NCI-H128 (cell line): ENCODE results near the gene TMEM131.

Experiments
- DNase-seq: peaks from one replicate; lab custom pipeline; 2025; ENCODE audit not compliant: unreplicated experiment; lab: John Stamatoyannopoulos, UW

TMEM131 gene

DNA sequence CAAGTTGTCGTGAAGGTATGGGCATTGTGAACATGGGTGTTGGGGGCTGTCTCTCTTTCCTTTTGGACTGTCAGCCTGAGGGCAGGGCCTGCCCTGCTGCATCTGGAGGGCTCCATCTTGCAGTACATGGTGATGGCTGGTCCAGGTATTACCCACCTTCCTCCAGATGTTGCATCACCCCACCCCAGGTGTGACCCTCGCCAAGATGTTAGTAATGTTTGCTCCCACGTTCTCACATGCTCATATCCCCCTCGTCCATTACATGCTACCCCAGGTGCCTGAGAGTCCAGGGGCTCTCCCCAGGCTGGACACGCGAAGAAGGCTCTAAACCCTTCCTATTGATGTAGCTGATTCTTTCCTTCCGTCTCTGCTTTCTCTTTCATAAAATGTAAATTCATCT lies 268.5 kb downstream of the TMEM131 start:
- DNase-seq: no peak

DNA sequence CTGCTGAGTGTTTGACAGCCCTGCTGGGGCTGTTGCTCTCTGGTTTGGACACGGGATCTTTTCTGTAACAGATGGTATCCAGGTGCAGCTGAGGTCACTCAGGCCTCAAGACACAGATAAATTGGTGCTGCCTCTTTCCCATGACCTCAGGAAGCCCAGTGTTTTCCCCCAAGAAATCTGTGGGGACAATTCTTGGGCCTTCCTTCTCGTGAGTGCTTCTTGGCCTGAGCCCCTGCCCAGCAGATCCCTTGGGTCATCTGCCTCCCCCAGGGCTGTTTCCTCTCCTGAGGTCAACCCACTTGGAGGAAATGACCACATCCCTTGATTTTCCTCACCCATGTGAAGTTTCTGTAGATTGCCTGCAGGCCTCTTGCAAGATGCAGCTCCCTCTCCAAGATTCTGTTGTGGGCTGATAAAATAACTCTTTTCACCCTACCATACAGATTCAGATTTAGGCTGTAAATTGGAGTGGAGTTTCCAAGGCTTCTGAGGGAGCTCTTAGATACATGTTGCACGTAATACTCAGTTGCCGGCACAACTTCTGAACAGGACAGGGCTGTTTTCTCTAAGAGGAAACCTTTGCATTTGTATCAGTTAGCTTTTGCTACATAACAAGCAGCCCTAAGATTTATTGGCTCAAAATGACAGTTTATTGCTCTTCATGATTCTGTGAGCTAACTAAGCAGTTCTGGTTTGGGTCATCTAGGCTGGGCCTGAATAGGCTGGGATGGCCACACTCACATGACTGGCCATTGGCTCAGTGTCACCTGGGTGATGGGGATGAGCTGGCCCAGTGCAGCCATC lies 269.3 kb downstream of the TMEM131 start:
- no peak for DNase-seq

DNA sequence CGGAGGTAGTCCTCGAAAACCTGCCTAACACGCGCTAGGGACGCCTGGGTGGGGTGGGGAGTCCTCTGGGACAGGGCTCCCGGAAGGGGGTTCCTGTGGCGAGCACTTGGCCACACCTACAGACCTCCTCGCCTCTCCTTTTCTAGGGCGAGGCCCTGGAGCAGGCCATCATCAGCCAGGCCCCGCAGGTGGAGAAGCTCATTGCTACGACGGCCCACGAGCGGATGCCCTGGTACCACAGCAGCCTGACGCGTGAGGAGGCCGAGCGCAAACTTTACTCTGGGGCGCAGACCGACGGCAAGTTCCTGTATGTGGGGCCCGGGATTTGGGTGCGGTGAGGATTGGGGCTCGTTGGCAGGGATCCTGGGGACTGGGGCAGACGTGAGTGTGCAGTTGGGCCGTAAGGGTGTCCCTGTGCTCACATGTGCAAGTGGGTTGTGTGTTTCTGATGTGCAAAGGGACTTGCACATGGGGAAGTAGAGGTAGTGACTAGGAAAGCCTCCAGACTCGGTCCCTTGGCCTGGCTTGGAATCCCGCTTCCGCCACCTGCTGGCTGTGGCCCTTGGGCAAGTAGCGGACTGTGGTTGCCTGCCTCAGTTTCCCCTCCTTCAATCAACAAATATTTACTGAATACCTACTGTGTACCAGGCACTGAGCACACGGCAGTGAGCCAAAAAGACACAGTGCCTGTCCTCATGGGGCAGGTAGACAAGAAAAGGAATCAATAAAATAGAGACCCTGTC lies 270.6 kb downstream of the TMEM131 start:
- DNase-seq: no peak

DNA sequence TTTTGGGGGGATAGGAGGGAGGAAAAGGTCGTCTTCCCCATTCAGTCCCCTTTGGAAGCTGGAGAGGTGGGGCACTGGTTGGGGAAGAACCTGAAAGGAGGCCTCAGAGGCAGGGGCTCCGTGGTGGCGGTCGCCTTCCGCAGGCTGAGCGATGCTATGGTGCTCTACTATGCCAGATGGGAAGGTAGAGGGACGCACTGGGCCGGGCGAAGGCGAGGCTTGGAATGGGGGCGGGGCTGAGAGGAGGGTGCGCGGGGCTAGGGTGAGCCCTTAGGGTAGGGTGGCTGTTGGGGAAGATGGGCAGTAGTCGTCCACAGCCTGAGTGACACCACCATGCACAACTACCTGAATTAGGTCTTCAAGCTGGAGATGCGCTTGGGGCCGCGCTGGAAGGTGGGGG lies 271.2 kb downstream of the TMEM131 start:
- DNase-seq: no peak

DNA sequence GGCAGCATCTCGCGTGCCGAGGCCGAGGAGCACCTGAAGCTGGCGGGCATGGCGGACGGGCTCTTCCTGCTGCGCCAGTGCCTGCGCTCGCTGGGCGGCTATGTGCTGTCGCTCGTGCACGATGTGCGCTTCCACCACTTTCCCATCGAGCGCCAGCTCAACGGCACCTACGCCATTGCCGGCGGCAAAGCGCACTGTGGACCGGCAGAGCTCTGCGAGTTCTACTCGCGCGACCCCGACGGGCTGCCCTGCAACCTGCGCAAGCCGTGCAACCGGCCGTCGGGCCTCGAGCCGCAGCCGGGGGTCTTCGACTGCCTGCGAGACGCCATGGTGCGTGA lies 271.7 kb downstream of the TMEM131 start:
- DNase-seq: no peak

DNA sequence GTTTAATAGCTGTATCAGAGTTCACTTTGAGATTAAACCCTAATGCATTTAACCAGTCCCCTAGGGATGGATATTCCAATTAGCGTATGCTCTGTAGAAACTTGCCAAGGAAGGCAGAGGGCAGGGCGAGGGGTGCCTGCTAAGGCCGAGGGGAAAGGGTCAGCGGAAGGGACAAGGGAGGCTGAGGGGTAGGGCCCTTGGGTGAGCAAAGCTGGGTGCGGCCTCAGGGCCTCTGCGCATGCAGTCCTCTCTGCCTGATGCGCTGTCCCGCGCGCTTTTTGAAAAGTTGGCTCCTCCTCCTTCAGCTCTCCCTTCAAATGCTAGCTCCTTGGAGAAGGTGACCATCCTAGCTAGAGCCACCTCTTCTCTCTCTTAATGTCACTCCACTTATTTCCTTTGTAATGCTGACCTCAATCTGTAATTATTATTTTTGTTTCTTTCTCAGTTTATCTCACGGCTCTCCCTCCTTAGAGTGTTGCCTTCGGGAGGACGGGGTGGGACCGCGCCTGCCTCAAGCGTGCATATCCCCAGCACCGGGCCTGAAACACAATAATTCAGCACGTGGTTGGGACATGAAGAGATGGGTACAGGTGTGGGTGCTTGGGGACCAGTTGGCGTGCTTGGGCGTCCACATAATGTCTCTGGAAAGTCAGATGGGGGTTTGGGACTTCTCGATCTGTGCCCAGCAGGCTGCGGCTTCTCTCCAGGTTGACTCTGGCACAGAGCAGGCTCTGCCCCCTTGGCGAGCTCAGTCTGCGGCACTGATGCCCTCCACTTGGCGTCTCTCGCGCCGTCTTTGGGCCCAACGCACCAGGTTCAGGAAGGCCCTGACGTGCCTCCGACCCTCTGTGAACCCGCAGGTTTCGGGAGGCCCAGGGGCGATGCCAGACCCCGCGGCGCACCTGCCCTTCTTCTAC lies 272.3 kb downstream of the TMEM131 start:
- no peak for DNase-seq

DNA sequence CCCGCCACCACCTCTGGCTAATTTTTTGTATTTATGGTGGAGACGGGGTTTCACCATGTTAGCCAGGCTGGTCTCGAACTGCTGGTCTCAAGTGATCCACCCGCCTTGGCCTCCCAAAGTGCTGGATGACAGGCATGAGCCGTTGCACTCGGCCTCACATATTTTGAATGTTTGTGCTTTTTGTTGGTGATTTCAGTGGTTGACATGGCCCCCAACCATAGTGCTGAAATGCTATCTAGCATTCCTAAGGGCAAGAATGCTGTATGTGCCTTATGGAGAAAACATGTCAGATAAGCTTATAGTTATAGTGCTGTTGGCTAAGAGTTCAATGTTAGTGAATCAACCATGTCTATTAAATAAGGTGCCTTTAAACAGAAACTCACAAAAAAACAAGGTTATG lies 273.5 kb downstream of the TMEM131 start:
- no peak for DNase-seq

DNA sequence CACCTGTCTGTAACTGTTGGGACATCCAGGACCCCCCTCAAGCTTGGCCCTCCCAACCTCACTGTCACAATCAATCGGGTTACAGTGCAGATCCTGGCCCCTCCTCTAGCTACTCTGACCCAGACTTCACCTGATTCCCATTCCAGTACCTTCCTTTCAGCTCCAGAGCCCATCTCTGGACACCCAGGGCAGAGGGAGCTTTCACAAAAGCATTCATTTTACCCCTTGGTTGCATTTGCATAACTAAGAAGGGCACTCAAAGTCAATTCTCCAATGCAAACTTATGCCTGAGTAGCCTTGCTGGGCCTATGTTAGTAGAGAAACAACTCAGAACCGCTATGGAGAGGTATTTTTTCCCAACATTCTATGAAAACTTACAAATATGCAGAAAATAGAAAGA lies 275.0 kb downstream of the TMEM131 start:
- no peak for DNase-seq

DNA sequence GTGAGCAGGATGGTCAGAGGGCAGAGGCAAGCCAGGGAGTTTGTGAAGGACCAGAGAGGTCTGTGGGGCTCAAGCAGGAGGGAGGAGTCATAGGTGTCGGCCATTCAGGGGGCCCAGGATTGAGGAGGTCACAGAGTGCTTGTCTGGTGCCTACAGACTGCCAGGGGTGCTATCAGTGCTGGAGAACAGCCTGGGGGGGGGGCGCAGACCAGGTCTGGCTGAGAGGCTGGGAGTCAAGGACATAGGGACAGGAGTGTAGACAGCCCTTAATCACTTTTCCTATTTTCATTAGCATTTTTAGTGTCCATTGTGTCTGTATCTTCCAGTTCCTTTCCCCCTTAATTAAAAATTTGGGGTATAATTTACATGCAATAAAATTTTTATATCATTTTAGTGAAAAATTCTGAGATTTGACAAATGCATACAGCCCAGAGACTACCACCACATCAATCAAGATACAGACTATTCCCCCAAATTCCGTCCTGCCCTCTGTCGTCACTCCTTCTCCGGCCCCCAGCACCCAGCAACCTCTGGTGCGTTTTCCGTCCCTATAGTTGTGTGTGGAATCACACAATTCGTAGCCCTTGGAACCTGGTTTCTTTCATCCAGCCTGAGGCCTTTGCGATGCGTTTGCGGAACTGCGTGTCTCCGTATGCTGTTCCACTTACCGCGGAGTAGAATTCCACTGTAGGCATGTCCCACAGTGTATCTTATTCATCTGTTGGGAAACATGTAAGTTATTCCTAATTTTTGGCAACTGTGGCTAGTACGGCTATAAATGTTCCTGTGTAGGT lies 276.2 kb downstream of the TMEM131 start:
- no peak for DNase-seq

DNA sequence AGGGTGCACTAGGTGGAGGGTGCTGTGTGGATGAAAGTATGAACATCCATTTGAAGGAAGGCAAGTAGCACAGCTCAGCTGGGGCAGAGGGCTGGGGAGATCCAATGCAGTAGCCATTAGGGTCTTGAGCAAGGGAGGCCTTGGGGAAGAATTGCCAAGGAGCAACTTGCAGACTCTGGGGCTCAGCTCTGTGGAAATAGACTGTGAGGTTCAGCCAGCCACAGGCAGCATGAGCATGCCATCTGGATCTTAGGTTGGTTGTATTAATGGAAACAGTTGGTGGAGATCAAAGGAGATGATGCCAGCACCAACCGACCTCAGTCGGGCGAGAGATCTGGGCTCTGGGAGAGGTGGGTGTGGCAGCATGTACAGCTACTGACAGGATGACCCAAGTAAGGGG lies 276.8 kb downstream of the TMEM131 start:
- no peak for DNase-seq

DNA sequence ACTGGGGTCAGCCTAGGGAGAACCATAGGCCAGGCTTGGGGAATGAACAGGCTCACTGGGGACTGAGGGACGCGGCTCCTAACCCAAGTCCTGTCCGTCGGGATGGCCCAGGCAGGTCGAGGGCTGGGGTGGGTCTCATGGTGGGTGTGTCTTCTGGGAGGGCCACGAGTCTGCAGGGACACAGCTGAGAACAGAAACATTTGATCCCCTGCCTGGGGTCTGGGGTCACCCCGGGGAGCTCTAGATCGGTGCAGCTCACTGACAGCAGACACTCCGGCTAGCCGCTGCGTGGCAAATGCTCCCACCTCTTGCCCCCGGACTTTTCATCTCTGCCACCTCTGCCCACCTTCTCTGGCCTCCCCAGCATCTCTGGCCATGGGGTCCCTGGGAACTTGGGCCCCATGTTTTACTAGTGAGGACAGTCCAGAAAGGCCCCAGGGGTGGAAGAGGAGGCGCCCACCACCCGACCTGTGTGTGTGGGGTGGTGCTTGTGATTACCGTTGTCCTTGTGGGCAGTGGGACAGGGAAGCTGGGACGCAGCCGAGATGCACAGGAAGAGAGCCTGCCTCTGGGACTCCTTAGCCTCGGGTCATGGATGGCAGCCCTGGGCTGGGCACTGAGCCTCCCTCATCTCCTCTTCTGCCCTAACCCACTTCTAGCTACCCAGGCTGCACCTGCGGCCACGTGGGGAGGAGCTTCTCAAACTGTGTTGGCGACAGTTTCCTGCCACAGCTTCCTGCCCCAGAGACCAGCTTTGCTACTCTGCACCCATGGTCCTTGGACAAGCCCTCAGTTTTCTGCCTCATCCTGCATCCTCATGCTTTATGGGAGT lies 277.5 kb downstream of the TMEM131 start:
- DNase-seq: no peak

DNA sequence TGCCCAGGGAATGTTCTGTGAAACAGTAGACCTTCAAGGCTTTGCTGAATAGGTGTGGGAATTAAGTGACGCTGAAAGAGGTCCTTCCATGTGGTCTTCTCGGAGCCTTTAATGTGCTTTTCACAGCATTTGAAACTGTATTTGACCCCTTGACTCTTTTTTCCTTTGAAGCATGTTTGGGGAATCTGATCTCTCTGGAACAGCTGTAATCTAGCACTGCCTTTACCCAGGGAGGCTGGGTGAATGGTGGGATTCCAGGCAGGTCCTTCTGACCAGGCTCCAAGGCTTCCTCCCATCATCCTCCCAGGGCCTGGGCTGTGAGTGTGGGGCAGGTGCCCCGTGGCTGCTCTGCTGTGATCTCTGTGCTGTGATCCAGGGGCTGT lies 278.1 kb downstream of the TMEM131 start:
- DNase-seq: no peak

DNA sequence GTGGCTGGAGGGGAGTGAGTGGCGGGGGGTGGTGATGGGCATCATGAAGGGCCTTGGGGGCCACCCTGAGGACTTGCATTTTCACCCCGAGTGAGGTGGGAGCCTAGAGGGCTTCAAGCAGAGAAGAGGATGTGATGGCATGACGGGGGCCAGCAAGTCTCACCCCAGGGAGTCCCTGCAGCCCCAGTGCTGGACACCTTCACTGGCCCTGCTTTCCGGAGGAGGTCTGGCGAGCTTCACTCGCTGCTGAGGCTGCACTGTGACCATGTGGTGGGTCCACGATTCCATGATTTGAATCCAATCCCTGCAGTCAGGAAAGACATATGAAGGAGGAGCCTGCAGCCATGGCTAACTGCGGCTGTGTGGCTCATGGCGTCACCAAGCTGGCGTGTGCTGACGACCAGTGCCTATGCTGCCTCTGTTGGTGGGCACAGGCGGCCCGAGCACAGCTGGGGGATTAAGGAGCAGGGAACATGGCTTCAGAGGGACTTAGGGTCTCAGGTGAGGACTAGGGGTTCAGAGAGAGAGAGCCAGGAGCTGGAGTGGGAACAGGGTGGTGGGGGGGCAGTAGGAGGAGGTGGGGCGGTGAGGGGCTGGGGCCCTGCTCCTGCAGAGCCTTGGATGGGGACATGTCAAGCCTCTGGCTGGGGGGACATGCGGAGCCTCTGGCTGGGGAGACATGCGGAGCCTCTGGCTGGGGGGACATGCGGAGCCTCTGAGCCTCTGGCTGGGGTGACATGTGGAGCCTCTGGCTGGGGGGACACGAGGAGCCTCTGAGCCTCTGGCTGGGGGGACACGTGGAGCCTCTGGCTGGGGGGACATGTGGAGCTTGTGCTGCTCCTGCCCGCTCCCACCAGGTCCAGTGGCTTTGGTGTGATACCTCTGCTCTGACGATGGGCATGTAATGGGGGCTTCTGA lies 278.8 kb downstream of the TMEM131 start:
- no peak for DNase-seq

DNA sequence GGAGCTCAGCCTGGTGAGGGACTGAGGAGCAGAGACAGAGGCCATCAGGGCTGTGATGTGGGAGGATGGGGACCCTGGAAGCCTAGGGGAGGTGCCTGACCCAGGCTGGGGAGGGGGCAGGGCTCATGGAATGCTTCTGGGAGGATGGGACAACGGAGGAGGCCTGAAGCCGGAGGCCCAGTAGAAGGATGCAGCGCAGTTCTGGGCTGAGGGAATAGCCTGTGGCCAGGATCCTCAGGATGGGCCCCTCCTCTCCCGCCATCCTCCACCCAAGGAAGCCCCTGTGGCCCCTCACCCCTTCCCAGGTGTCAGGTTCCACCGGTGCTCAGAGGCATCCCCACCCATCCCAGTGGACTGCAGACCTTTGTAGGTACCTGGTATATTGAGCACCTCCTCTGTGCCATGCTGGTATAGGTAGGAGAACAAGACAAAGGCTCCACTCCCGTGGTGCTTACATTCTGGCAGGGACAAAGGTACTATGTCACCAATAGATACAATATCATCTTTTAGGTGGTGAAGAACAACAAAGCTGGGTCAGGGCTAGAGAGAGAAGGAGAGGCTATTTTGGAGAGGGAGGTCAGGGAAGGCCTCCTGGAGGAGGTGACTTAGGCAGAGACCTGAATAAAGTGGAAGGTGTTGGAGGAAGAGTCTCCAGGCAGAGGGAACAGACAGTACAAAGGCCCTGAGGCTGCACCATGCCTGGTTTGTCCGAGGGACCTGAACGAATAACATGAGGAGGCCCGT lies 279.6 kb downstream of the TMEM131 start:
- DNase-seq: no peak

DNA sequence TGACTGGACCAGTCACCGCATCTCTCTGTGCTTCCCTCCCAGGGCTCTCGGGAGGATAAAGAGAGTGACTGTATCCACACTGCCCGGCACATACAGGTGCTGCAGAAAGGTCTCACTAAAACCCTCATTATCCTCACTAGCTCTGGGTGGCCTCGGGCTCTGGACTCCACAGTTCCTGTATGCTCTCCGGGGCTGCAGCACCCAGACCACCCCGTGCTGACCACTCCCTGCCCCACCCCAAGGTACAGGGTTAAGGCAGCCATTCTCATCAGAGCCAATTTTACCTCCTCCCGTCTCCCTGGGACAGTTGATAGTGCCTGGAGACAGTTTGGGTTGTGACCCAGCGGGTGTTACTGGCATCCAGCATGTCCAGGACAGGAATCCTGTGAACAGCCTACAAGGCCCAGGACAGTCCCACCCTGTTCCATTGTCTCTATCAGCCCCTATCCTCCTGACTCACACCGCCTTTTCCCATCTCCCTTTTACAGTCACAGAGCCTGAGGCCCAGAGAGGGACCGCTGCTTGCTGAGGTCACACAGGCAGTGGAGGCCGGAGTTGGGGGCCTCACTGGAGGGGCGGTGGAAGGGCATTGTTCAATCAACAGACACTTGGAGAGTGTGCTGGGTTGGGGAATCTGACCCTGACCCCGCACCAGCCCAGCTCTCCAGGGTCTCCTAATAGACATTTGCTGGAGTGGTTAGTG lies 280.6 kb downstream of the TMEM131 start:
- no peak for DNase-seq

DNA sequence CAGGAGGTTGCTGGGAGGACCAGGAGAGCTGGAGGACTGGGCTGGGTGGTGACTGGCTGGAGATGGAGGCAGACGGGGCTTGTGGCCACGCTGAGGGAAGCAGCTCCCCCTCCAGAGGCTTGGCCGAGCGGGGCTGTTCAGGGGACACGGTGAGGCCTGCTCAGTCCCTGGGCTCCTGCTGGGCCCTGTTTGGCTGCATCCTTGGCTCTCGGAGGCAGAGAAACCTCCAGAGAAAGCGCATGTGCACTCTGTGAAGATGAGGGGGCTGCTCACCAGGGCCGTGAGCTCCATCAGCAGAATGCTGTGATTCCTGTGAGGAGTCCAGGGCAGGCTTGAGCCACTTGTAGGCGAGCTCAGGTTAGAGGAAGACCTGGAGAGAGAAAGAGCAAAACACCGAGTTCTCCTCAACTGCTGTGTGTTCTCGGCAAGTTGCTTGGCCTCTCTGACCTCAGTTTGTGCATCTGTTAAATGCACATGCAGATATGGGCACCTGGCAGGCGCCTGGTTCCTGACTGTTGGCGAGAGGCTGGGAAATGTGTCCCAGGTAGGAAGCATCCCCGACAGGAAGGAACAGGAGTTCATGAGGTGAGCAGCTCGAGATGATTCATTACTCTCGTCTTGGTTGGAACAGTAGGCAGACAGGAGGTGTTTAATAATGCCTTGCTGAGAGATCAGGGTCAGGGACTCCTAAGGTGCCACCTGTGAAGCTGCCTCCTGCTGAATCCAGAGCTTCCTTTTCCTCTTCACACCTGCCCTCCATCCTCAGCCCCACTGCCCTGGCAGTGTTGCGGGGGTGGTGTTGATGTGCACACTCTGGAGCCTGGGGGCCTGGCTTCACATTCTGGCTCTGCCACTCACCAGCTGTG lies 281.4 kb downstream of the TMEM131 start:
- DNase-seq: no peak
